Aorta (tissue), 5 donors: ENCODE results near the gene MAN1B1. TPM values are rescaled to one million over a fixed set of nuclear protein-coding genes. Genes with fewer than 3 reads are reported as not detected.

ENCODE experiments used
- ATAC-seq: fragments of 200-7000 bp; cut with Tn5 transposase; one replicate; pipeline ENCODE4 v1.9.1; 2022; ENCODE audit warnings: moderate library complexity; ENCODE audit not compliant: low FRiP score
- DNase-seq, 2 donors: peaks; one replicate each; pipeline ENCODE4 v3.0.0-alpha.2; 2020
- H3K27ac ChIP-seq, 2 donors: one replicate each; pipeline ENCODE4 v1.5.1; 2013; ENCODE audit warnings: low read length in 2 of 2, mild to moderate bottlenecking in 2 of 2, moderate library complexity in 2 of 2, control low read depth in 1 of 2, inconsistent platforms in 1 of 2, low read depth in 1 of 2
- H3K27me3 ChIP-seq, 2 donors: one replicate each; pipeline ENCODE4 v1.6.1; 2013; ENCODE audit warnings: control low read depth in 1 of 2, low read length in 1 of 2, mild to moderate bottlenecking in 1 of 2, moderate library complexity in 1 of 2; ENCODE audit not compliant: insufficient read depth in 2 of 2, control insufficient read depth in 1 of 2
- H3K36me3 ChIP-seq, 2 donors: one replicate each; pipeline ENCODE4 v1.6.1; 2013; ENCODE audit warnings: control low read depth in 1 of 2, low read length in 1 of 2, mild to moderate bottlenecking in 1 of 2; ENCODE audit not compliant: insufficient read depth in 2 of 2, control insufficient read depth in 1 of 2
- H3K4me1 ChIP-seq, 2 donors: one replicate each; pipeline ENCODE4 v1.6.1; 2013; ENCODE audit warnings: low read length in 2 of 2, control low read depth in 1 of 2, mild to moderate bottlenecking in 1 of 2, moderate library complexity in 1 of 2; ENCODE audit not compliant: insufficient read depth in 2 of 2, control insufficient read depth in 1 of 2
- H3K4me3 ChIP-seq, 2 donors: one replicate each; pipeline ENCODE4 v1.5.1; 2013; ENCODE audit warnings: low read length in 2 of 2, control low read depth in 1 of 2, mild to moderate bottlenecking in 1 of 2
- H3K9me3 ChIP-seq: one replicate; pipeline ENCODE4 v1.6.1; 2013; ENCODE audit warnings: mild to moderate bottlenecking, low read length; ENCODE audit not compliant: control insufficient read depth
- WGBS, 2 donors: extraction: QIAGEN DNeasy Blood & Tissue Kit; methylation state at CpG; one replicate each; pipeline ENCODE4 v1.1.7; 2013; 5-methylcytosine and 5-hydroxymethylcytosine counted together
- intact Hi-C, 2 donors: fragments of 100-400 bp; cut with DNase I; formaldehyde crosslinking; loops; one replicate each; pipeline versions ENCODE4 v1.14.2 to v1.15.0; 2022
- polyA plus RNA-seq, 2 donors: library from polyadenylated mRNA; stranded (reverse); fragments of 200-250 nt; gene quantifications; one replicate each; pipeline ENCODE4 v1.2.3, GENCODE V29; 2013
- total RNA-seq, 2 donors: library from RNA; stranded (reverse); fragmentation: NEBNext Ultra II Directional; extraction: Animal tissue kit (Norgen Biotek cat#: 25700); gene quantifications; one replicate each; pipeline ENCODE4 v1.2.1, GENCODE V29; 2021
- donor health status: healthy with polysubstance abuse.
- donor health status: Bipolar disorder and iron deficiency.
- donor health status: DM: no; HTN: no; CAD: no.
- donor health status: DM: no; HTN: no; CAD: no.
- donor health status: DM: yes; HTN: yes; CAD: no.

The MAN1B1 gene
- total and polyA plus RNA-seq, 4 donors, result 21.2 to 104 (median 40.3) TPM

- DNase-seq, result no peak
- Histone ChIP-seq H3K27me3 (no peaks in the 10 kb centered on the region), H3K4me3 (no peak overlapping the region), H3K36me3 (no peaks in the 10 kb centered on the region), H3K9me3 (no peaks in the 10 kb centered on the region), H3K27ac (no peak overlapping the region), H3K4me1 (no peaks in the 10 kb centered on the region)
- WGBS, 2 donors, result 90% methylated on average over 26 of the region's 26 CpGs
- ATAC-seq, result no peak
- intact Hi-C loops, result loop anchor here (10.0 kb wide), 1 partner anchor 281 kb away; no protein-coding TSS in a partner anchor
Measured at GRCh38 chr9:137066096-137066861, 20.5 kb upstream of the MAN1B1 start.

- Histone ChIP-seq H3K27ac (no peak overlapping the region), H3K36me3 (no peaks in the 10 kb centered on the region), H3K9me3 (no peaks in the 10 kb centered on the region), H3K4me3 (no peak overlapping the region), H3K4me1 (no peaks in the 10 kb centered on the region), H3K27me3 (no peaks in the 10 kb centered on the region)
- intact Hi-C loops, result loop anchor here (10.0 kb wide), 1 partner anchor 283 kb away; no protein-coding TSS in a partner anchor
- WGBS, 2 donors, result 60 to 62% methylated on average over 12 of the region's 12 CpGs
- DNase-seq (peak; percentile 84 to 90), ATAC-seq (no peak)
Measured at GRCh38 chr9:137067860-137068538, 18.8 kb upstream of the MAN1B1 start.

GRCh38 chr9:137068539-137069507, 18.0 kb upstream of the MAN1B1 start:
- H3K27me3 ChIP-seq, result no peaks in the 10 kb centered on the region
- H3K4me3 ChIP-seq, result no peak overlapping the region
- no peaks in the 10 kb centered on the region for H3K9me3 ChIP-seq
- ATAC-seq, result no peak
- intact Hi-C loops, result loop anchor here (10.0 kb wide), 1 partner anchor 284 kb away; no protein-coding TSS in a partner anchor
- WGBS, 2 donors, result 91 to 92% methylated on average over 17 of the region's 17 CpGs
- H3K27ac ChIP-seq, result no peak overlapping the region
- DNase-seq, result no peak
- no peaks in the 10 kb centered on the region for H3K36me3 ChIP-seq
- H3K4me1 ChIP-seq, result no peaks in the 10 kb centered on the region

- no peaks in the 10 kb centered on the region for H3K36me3 ChIP-seq
- H3K27ac ChIP-seq, result no peak overlapping the region
- ATAC-seq, result no peak
- no peak overlapping the region for H3K4me3 ChIP-seq
- DNase-seq, result no peak
- H3K9me3 ChIP-seq, result no peaks in the 10 kb centered on the region
- H3K4me1 ChIP-seq, result no peaks in the 10 kb centered on the region
- no peaks in the 10 kb centered on the region for H3K27me3 ChIP-seq
- 8 to 9% methylated on average over 38 to 52 of the region's 52 CpGs for WGBS, 2 donors
- intact Hi-C loops, result loop anchor here (10.0 kb wide), 1 partner anchor 285 kb away; no protein-coding TSS in a partner anchor
Measured at GRCh38 chr9:137069508-137070091, 17.2 kb upstream of the MAN1B1 start.

- H3K36me3 ChIP-seq, result no peaks in the 10 kb centered on the region
Measured at GRCh38 chr9:137070201-137070905, 16.4 kb upstream of the MAN1B1 start, which contains the start of gene SAPCD2. SAPCD2 (minus strand) TSS chr9:137070557; CDS start chr9:137070460, 97 bp downstream.

GRCh38 chr9:137070906-137071275, 15.9 kb upstream of the MAN1B1 start:
- Histone ChIP-seq H3K4me3 (no peak overlapping the region), H3K27ac (no peak overlapping the region), H3K4me1 (no peaks in the 10 kb centered on the region), H3K27me3 (no peaks in the 10 kb centered on the region), H3K9me3 (no peaks in the 10 kb centered on the region), H3K36me3 (no peaks in the 10 kb centered on the region)
- WGBS, 2 donors, result 10 to 22% methylated on average over 4 to 6 of the region's 6 CpGs
- intact Hi-C loops, result no loop called here
- ATAC-seq, result peak; percentile 31
- DNase-seq, result no peak

More at GRCh38 chr9:137070201-137070905, 16.4 kb upstream of the MAN1B1 start, which contains the start of gene SAPCD2:
- intact Hi-C loops, result no loop called here
- Histone ChIP-seq H3K9me3 (no peaks in the 10 kb centered on the region), H3K27me3 (no peaks in the 10 kb centered on the region), H3K4me3 (no peak within 1 kb of the TSS), H3K27ac (no peak within 1 kb of the TSS), H3K4me1 (no peaks in the 10 kb centered on the region)
- WGBS, 2 donors, result 0 to 1% methylated on average over 46 to 74 of the region's 74 CpGs
- DNase-seq, result peak; percentile 93 to 95
- ATAC-seq, result peak; percentile 90

- ATAC-seq, result no peak
- no peak overlapping the region for H3K27ac ChIP-seq
Measured at GRCh38 chr9:137071282-137071681, 15.5 kb upstream of the MAN1B1 start.

More at GRCh38 chr9:137071282-137071681, 15.5 kb upstream of the MAN1B1 start:
- Histone ChIP-seq H3K36me3 (no peaks in the 10 kb centered on the region), H3K9me3 (no peaks in the 10 kb centered on the region), H3K4me3 (no peak overlapping the region), H3K27me3 (no peaks in the 10 kb centered on the region), H3K4me1 (no peaks in the 10 kb centered on the region)
- DNase-seq, result no peak
- 73 to 85% methylated on average over 2 of the region's 2 CpGs for WGBS, 2 donors
- intact Hi-C loops, result no loop called here
